GM10248 (cell line): Measurements from ENCODE around the gene GRID2IP.

Experiments
- CTCF ChIA-PET: fragments of 300-600 bp; sonication (Branson Sonifier 250); formaldehyde crosslinking; extraction: SDS; loops from one replicate; lab custom pipeline; 2021; ENCODE audit warnings: antibody characterized with exemption; lab: Yijun Ruan, JAX
- POLR2A ChIA-PET: fragments of 350-650 bp; sonication (Branson Sonifier 250); formaldehyde crosslinking; extraction: SDS; loops from one replicate; lab custom pipeline; 2020; ENCODE audit warnings: antibody characterized with exemption; lab: Yijun Ruan, JAX
- DNase-seq: peaks from one replicate; pipeline ENCODE4 v3.0.0; 2012; ENCODE audit errors: extremely low spot score
- CTCF ChIP-seq: IDR thresholded peaks from 2 replicates; pipeline ENCODE4 v1.5.1; 2012; ENCODE audit warnings: mild to moderate bottlenecking, low read depth; ENCODE audit errors: extremely low read depth, missing control alignments, control extremely low read depth

The GRID2IP gene

GRCh38 chr7:6487184-6487545 lies 64.1 kb downstream of the GRID2IP start:
- CTCF ChIA-PET: no interaction called here
- POLR2A ChIA-PET: interaction anchor here (0.5 kb wide), 1 partner anchor 41 kb away, joined by 5 read pairs; no protein-coding TSS in a partner anchor
- no peak for DNase-seq
- no peak for TF ChIP-seq CTCF

GRCh38 chr7:6486438-6487183 lies 64.7 kb downstream of the GRID2IP start:
- DNase-seq: no peak
- ChIA-PET CTCF (no interaction called here), POLR2A (interaction anchor here (0.5 kb wide), 1 partner anchor 40 kb away, joined by 5 read pairs; no protein-coding TSS in a partner anchor)
- TF ChIP-seq CTCF: no peak

- no peak for TF ChIP-seq CTCF
- DNase-seq: no peak
- CTCF ChIA-PET: no interaction called here
- POLR2A ChIA-PET: no interaction called here
Observed at GRCh38 chr7:6482743-6483119, 68.5 kb downstream of the GRID2IP start.

- TF ChIP-seq CTCF: no peak
- no peak for DNase-seq
- CTCF ChIA-PET: no interaction called here
- POLR2A ChIA-PET: interaction anchor here (0.6 kb wide), 1 partner anchor 109 kb away, joined by 3 read pairs; no protein-coding TSS in a partner anchor
Observed at GRCh38 chr7:6482307-6482706, 69.0 kb downstream of the GRID2IP start.

- DNase-seq: no peak
- POLR2A ChIA-PET: no interaction called here
- no peak for TF ChIP-seq CTCF
- CTCF ChIA-PET: no interaction called here
Observed at GRCh38 chr7:6481445-6481844, 69.8 kb downstream of the GRID2IP start.

- CTCF ChIA-PET: interaction anchor here (0.8 to 1.3 kb wide), 2 partner anchors 9 to 44 kb away, joined by 3 to 4 read pairs; no protein-coding TSS in a partner anchor
- POLR2A ChIA-PET: no interaction called here
- no peak for TF ChIP-seq CTCF
- no peak for DNase-seq
Observed at GRCh38 chr7:6480323-6480660, 71.0 kb downstream of the GRID2IP start.
